ENCODE data around the gene PLEKHN1.
"Not testable (repeated sequence)": the region's sequence is repeated elsewhere in the genome, so short reads cannot be mapped to it uniquely, and the experiment has no call there.

Gene PLEKHN1

GRCh38 chr1:1011396-1011949 is 45.2 kb downstream of the PLEKHN1 start:
- Histone ChIP-seq H2AFZ (ENCODE audit: low read length) (no peak overlapping the region), H3K27me3 (ENCODE audit: insufficient read depth, low read length) (no peaks in the 10 kb centered on the region; the same call in 1 of the 2 replicates), H3K4me2 (ENCODE audit: low read length) (no peak overlapping the region), H3K9me3 (ENCODE audit: low read length) (no peaks in the 10 kb centered on the region), H3K36me3 (ENCODE audit: insufficient read depth, low read length) (no peaks in the 10 kb centered on the region; the same call in 1 of the 2 replicates), H3K9ac (ENCODE audit: low read length) (no peak overlapping the region), H3K9me2 (ENCODE audit: low read depth, low read length) (no peaks in the 10 kb centered on the region), H4K20me1 (ENCODE audit: insufficient read depth, low read length) (no peaks in the 10 kb centered on the region), H3K4me1 (ENCODE audit: insufficient read depth, low read length, severe bottlenecking) (peaks cover 23% of the 10 kb centered on the region), H3K4me3 (ENCODE audit: low read depth, low read length, poor library complexity, severe bottlenecking) (no peak overlapping the region), H3F3A (ENCODE audit: insufficient read depth, low read length) (no peaks in the 10 kb centered on the region), H3K79me2 (ENCODE audit: insufficient read depth, low read length) (no peaks in the 10 kb centered on the region), H3K27ac (ENCODE audit: low read depth, low read length, poor library complexity, severe bottlenecking) (no peak overlapping the region)
- TF ChIP-seq CTCF (IDR thresholded peaks at IDR 0.05; ENCODE audit: low read length) (no peak), EZH2 (IDR thresholded peaks at IDR 0.05; ENCODE audit: borderline replicate concordance, low read length) (no peak)

GRCh38 chr1:1012736-1013104 is 46.4 kb downstream of the PLEKHN1 start:
- not testable (repeated sequence) for H3K36me3 ChIP-seq (ENCODE audit: insufficient read depth, low read length); H3K9me2 ChIP-seq (ENCODE audit: low read depth, low read length); H3K79me2 ChIP-seq (ENCODE audit: insufficient read depth, low read length); H3K9me3 ChIP-seq (ENCODE audit: low read length); H4K20me1 ChIP-seq (ENCODE audit: insufficient read depth, low read length); H3K27me3 ChIP-seq (ENCODE audit: insufficient read depth, low read length); H3F3A ChIP-seq (ENCODE audit: insufficient read depth, low read length)
- Histone ChIP-seq H3K4me1 (ENCODE audit: insufficient read depth, low read length, severe bottlenecking) (peaks cover 23% of the 10 kb centered on the region), H3K9ac (ENCODE audit: low read length) (peak overlapping the region; percentile 73), H3K4me3 (ENCODE audit: low read depth, low read length, poor library complexity, severe bottlenecking) (peak overlapping the region; percentile 80), H3K27ac (ENCODE audit: low read depth, low read length, poor library complexity, severe bottlenecking) (peak overlapping the region; percentile 3), H2AFZ (ENCODE audit: low read length) (0 out of 2 replicates have a peak overlapping the region, but pooled peaks have one; percentile 32), H3K4me2 (ENCODE audit: low read length) (peak overlapping the region; percentile 88)

GRCh38 chr1:1013105-1013921 is 47.0 kb downstream of the PLEKHN1 start, which contains the start of gene ISG15:
Gene ISG15, plus strand, starts transcription at chr1:1013497. Its CDS starts 77 bp downstream, at chr1:1013574.
- H3K4me1 ChIP-seq (ENCODE audit: insufficient read depth, low read length, severe bottlenecking), result peaks cover 23% of the 10 kb centered on the region
- H3K79me2 ChIP-seq (ENCODE audit: insufficient read depth, low read length), result no peaks in the 10 kb centered on the region
- H3K4me2 ChIP-seq (ENCODE audit: low read length), result peak within 1 kb of the TSS; percentile 88
- H3F3A ChIP-seq (ENCODE audit: insufficient read depth, low read length), result no peaks in the 10 kb centered on the region
- H4K20me1 ChIP-seq (ENCODE audit: insufficient read depth, low read length), result no peaks in the 10 kb centered on the region
- H3K9ac ChIP-seq (ENCODE audit: low read length), result peak within 1 kb of the TSS; percentile 73
- no peaks in the 10 kb centered on the region for H3K9me3 ChIP-seq (ENCODE audit: low read length)
- H3K36me3 ChIP-seq (ENCODE audit: insufficient read depth, low read length), result no peaks in the 10 kb centered on the region; the same call in 1 of the 2 replicates
- H3K27ac ChIP-seq (ENCODE audit: low read depth, low read length, poor library complexity, severe bottlenecking), result peak within 1 kb of the TSS; percentile 55
- H3K9me2 ChIP-seq (ENCODE audit: low read depth, low read length), result no peaks in the 10 kb centered on the region
- H3K4me3 ChIP-seq (ENCODE audit: low read depth, low read length, poor library complexity, severe bottlenecking), result peak within 1 kb of the TSS; percentile 80
- TF ChIP-seq CTCF (IDR thresholded peaks at IDR 0.05; ENCODE audit: low read length) (no peak), EZH2 (IDR thresholded peaks at IDR 0.05; ENCODE audit: borderline replicate concordance, low read length) (no peak)
- 0 out of 2 replicates have a peak within 1 kb of the TSS, but pooled peaks have one; percentile 32 for H2AFZ ChIP-seq (ENCODE audit: low read length)
- H3K27me3 ChIP-seq (ENCODE audit: insufficient read depth, low read length), result no peaks in the 10 kb centered on the region
